NCI-H2029 (cell line): ENCODE results near the gene DIAPH2.

Experiments used
- DNase-seq: peaks from one replicate; lab custom pipeline; 2025; lab: John Stamatoyannopoulos, UW

Gene DIAPH2

GRCh38 chrX:97175147-97175546 lies 490.5 kb downstream of the DIAPH2 start:
- DNase-seq, result no peak

- no peak for DNase-seq
Observed at GRCh38 chrX:97189668-97190067, 505.0 kb downstream of the DIAPH2 start.

GRCh38 chrX:97199501-97199900 lies 514.9 kb downstream of the DIAPH2 start:
- no peak for DNase-seq

GRCh38 chrX:97200454-97200853 lies 515.8 kb downstream of the DIAPH2 start:
- no peak for DNase-seq

GRCh38 chrX:97210501-97210900 lies 525.9 kb downstream of the DIAPH2 start:
- DNase-seq, result no peak

- DNase-seq, result no peak
Observed at GRCh38 chrX:97211070-97211469, 526.4 kb downstream of the DIAPH2 start.

GRCh38 chrX:97215186-97215585 lies 530.5 kb downstream of the DIAPH2 start:
- no peak for DNase-seq

GRCh38 chrX:97224148-97224547 lies 539.5 kb downstream of the DIAPH2 start:
- DNase-seq, result no peak

- no peak for DNase-seq
Observed at GRCh38 chrX:97229318-97229717, 544.7 kb downstream of the DIAPH2 start.

- DNase-seq, result no peak
Observed at GRCh38 chrX:97230948-97231347, 546.3 kb downstream of the DIAPH2 start.

- DNase-seq, result no peak
Observed at GRCh38 chrX:97234471-97235081, 549.9 kb downstream of the DIAPH2 start.

- no peak for DNase-seq
Observed at GRCh38 chrX:97238632-97239031, 554.0 kb downstream of the DIAPH2 start.

- DNase-seq, result no peak
Observed at GRCh38 chrX:97252111-97252510, 567.5 kb downstream of the DIAPH2 start.

- DNase-seq, result no peak
Observed at GRCh38 chrX:97260679-97261078, 576.0 kb downstream of the DIAPH2 start.

GRCh38 chrX:97266406-97267121 lies 581.9 kb downstream of the DIAPH2 start:
- DNase-seq, result no peak

- no peak for DNase-seq
Observed at GRCh38 chrX:97267396-97268181, 582.9 kb downstream of the DIAPH2 start.

- DNase-seq, result no peak
Observed at GRCh38 chrX:97268182-97268680, 583.6 kb downstream of the DIAPH2 start.

GRCh38 chrX:97284531-97284930 lies 599.9 kb downstream of the DIAPH2 start:
- DNase-seq, result no peak

GRCh38 chrX:97290199-97290598 lies 605.6 kb downstream of the DIAPH2 start:
- DNase-seq, result no peak

GRCh38 chrX:97294041-97294440 lies 609.4 kb downstream of the DIAPH2 start:
- no peak for DNase-seq

GRCh38 chrX:97295954-97296353 lies 611.3 kb downstream of the DIAPH2 start:
- no peak for DNase-seq

GRCh38 chrX:97306771-97307470 lies 622.3 kb downstream of the DIAPH2 start:
- no peak for DNase-seq
